ENCODE data around the gene OSBPL6. TPM values are rescaled to one million over a fixed set of nuclear protein-coding genes. Genes with fewer than 3 reads are reported as not detected.

The OSBPL6 gene
- total and polyA plus RNA-seq, 4 donors, result 1.3 to 3.3 (median 2.2) TPM

DNA sequence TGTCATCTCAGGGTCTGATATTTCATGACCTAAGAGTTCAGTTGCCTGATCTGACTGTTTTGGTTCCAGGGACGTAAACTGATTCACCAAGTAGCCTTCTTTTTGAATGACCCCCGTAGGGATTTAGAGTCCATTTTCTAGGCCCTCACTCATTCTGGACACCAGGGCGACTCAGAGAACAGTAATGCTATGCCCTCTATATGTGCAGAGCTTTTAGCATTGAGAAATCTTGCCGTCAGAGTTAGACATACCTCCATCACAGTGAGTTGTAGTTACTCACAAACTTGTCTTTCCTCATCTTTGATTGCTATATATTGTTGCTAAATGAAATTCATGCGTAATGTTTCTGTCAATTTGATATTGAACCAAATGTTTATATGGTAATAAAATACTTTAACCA is 92.3 kb downstream of the OSBPL6 start:
- H3K4me3 ChIP-seq (ENCODE audit: low read depth in 1 of 3, low read length in 3 of 3), result no peak overlapping the region
- H3K4me1 ChIP-seq (ENCODE audit: control insufficient read depth in 4 of 4, insufficient read depth in 4 of 4, low read length in 3 of 4), result peaks cover 0 to 6% (median 0%) of the 10 kb centered on the region in 4 donors
- no peaks in the 10 kb centered on the region for H3K27me3 ChIP-seq (ENCODE audit: control insufficient read depth in 4 of 4, insufficient read depth in 4 of 4, low read length in 3 of 4)
- 75% methylated on average over 5 of the region's 5 CpGs for WGBS
- no peak for DNase-seq (ENCODE audit: low spot score)
- no peak overlapping the region for H3K9ac ChIP-seq (ENCODE audit: low read depth in 1 of 2, low read length in 2 of 2)
- H3K27ac ChIP-seq (ENCODE audit: low read depth in 1 of 2, low read length in 2 of 2), result no peak overlapping the region
- H3K36me3 ChIP-seq (ENCODE audit: control insufficient read depth in 4 of 4, insufficient read depth in 3 of 4, low read depth in 1 of 4, low read length in 3 of 4), result no peaks in the 10 kb centered on the region
- H3K9me3 ChIP-seq (ENCODE audit: control insufficient read depth in 4 of 4, low read length in 3 of 4), result no peaks in the 10 kb centered on the region
- no peak for TF ChIP-seq HNF4G (IDR thresholded peaks at IDR 0.05)
- TF ChIP-seq, protein P1, sequence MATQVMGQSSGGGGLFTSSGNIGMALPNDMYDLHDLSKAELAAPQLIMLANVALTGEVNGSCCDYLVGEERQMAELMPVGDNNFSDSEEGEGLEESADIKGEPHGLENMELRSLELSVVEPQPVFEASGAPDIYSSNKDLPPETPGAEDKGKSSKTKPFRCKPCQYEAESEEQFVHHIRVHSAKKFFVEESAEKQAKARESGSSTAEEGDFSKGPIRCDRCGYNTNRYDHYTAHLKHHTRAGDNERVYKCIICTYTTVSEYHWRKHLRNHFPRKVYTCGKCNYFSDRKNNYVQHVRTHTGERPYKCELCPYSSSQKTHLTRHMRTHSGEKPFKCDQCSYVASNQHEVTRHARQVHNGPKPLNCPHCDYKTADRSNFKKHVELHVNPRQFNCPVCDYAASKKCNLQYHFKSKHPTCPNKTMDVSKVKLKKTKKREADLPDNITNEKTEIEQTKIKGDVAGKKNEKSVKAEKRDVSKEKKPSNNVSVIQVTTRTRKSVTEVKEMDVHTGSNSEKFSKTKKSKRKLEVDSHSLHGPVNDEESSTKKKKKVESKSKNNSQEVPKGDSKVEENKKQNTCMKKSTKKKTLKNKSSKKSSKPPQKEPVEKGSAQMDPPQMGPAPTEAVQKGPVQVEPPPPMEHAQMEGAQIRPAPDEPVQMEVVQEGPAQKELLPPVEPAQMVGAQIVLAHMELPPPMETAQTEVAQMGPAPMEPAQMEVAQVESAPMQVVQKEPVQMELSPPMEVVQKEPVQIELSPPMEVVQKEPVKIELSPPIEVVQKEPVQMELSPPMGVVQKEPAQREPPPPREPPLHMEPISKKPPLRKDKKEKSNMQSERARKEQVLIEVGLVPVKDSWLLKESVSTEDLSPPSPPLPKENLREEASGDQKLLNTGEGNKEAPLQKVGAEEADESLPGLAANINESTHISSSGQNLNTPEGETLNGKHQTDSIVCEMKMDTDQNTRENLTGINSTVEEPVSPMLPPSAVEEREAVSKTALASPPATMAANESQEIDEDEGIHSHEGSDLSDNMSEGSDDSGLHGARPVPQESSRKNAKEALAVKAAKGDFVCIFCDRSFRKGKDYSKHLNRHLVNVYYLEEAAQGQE (IDR thresholded peaks at IDR 0.05), result no peak
- no peak for TF ChIP-seq YY1 (IDR thresholded peaks at IDR 0.05)
- TF ChIP-seq SP1 (IDR thresholded peaks at IDR 0.05), result no peak
- TF ChIP-seq HNF4A (conservative IDR thresholded peaks at IDR 0.05), result no peak
- no peak for TF ChIP-seq RXRA (IDR thresholded peaks at IDR 0.05)
- TF ChIP-seq, protein P2, sequence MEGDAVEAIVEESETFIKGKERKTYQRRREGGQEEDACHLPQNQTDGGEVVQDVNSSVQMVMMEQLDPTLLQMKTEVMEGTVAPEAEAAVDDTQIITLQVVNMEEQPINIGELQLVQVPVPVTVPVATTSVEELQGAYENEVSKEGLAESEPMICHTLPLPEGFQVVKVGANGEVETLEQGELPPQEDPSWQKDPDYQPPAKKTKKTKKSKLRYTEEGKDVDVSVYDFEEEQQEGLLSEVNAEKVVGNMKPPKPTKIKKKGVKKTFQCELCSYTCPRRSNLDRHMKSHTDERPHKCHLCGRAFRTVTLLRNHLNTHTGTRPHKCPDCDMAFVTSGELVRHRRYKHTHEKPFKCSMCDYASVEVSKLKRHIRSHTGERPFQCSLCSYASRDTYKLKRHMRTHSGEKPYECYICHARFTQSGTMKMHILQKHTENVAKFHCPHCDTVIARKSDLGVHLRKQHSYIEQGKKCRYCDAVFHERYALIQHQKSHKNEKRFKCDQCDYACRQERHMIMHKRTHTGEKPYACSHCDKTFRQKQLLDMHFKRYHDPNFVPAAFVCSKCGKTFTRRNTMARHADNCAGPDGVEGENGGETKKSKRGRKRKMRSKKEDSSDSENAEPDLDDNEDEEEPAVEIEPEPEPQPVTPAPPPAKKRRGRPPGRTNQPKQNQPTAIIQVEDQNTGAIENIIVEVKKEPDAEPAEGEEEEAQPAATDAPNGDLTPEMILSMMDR (IDR thresholded peaks at IDR 0.05; ENCODE audit: low read depth, low read length, missing input control), result no peak
- TF ChIP-seq FOXA1 (IDR thresholded peaks at IDR 0.05), result no peak
- TF ChIP-seq, protein P3, sequence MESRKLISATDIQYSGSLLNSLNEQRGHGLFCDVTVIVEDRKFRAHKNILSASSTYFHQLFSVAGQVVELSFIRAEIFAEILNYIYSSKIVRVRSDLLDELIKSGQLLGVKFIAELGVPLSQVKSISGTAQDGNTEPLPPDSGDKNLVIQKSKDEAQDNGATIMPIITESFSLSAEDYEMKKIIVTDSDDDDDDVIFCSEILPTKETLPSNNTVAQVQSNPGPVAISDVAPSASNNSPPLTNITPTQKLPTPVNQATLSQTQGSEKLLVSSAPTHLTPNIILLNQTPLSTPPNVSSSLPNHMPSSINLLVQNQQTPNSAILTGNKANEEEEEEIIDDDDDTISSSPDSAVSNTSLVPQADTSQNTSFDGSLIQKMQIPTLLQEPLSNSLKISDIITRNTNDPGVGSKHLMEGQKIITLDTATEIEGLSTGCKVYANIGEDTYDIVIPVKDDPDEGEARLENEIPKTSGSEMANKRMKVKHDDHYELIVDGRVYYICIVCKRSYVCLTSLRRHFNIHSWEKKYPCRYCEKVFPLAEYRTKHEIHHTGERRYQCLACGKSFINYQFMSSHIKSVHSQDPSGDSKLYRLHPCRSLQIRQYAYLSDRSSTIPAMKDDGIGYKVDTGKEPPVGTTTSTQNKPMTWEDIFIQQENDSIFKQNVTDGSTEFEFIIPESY (IDR thresholded peaks at IDR 0.05), result no peak
- TF ChIP-seq, protein P4, sequence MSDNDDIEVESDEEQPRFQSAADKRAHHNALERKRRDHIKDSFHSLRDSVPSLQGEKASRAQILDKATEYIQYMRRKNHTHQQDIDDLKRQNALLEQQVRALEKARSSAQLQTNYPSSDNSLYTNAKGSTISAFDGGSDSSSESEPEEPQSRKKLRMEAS (IDR thresholded peaks at IDR 0.05), result no peak
- TF ChIP-seq, protein P5, sequence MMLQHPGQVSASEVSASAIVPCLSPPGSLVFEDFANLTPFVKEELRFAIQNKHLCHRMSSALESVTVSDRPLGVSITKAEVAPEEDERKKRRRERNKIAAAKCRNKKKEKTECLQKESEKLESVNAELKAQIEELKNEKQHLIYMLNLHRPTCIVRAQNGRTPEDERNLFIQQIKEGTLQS (IDR thresholded peaks at IDR 0.05), result no peak
- TF ChIP-seq EGR1 (IDR thresholded peaks at IDR 0.05; ENCODE audit: low read depth in 2 of 2), result no peak
- TF ChIP-seq NR2F2 (IDR thresholded peaks at IDR 0.05), result no peak
- no peak for TF ChIP-seq FOXA2 (IDR thresholded peaks at IDR 0.05)

DNA sequence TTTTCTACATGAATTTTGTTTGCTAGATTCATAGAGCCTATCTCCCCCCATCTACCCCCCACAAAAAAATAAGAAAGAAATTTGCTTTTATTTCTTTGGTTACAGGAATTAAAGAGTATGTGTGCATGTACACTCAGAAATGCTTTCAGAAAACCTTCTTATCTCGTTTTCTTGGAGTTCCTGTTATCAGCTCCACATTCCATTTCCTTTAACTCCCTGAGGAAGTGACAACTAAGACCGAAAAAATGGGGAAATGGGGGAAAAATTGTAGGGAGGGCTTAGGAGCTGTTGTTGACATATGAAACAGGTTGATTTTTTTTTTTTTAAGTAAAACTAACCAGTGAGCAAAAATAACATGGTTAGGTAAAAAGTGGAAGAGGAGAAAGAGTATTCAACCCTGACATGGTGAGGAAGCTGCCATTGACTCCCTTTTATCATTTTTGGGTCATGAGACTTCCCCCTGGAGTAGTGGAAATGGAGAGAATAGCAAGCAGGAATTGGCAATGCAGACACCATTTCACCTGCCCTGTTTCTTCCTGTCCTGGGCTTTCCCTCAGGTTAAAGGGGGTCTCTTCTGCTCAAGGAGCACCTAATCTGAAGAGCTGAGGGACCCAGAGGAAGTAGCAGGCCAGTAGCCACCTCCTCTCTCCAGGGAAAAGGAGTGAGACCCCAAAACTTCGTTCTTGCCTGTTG is 93.5 kb downstream of the OSBPL6 start:
- no peaks in the 10 kb centered on the region for H3K36me3 ChIP-seq (ENCODE audit: control insufficient read depth in 4 of 4, insufficient read depth in 3 of 4, low read depth in 1 of 4, low read length in 3 of 4)
- no peak overlapping the region for H3K4me3 ChIP-seq (ENCODE audit: low read depth in 1 of 3, low read length in 3 of 3)
- H3K9ac ChIP-seq (ENCODE audit: low read depth in 1 of 2, low read length in 2 of 2), result no peak overlapping the region
- TF ChIP-seq, protein P1 (IDR thresholded peaks at IDR 0.05), result no peak
- TF ChIP-seq EGR1 (IDR thresholded peaks at IDR 0.05; ENCODE audit: low read depth in 2 of 2), result no peak
- TF ChIP-seq, protein P4 (IDR thresholded peaks at IDR 0.05), result no peak
- no peak for DNase-seq (ENCODE audit: low spot score)
- no peak overlapping the region for H3K27ac ChIP-seq (ENCODE audit: low read depth in 1 of 2, low read length in 2 of 2)
- WGBS, result 72% methylated on average over 3 of the region's 3 CpGs
- H3K9me3 ChIP-seq (ENCODE audit: control insufficient read depth in 4 of 4, low read length in 3 of 4), result no peaks in the 10 kb centered on the region
- no peaks in the 10 kb centered on the region for H3K4me1 ChIP-seq (ENCODE audit: control insufficient read depth in 4 of 4, insufficient read depth in 4 of 4, low read length in 3 of 4)
- no peaks in the 10 kb centered on the region for H3K27me3 ChIP-seq (ENCODE audit: control insufficient read depth in 4 of 4, insufficient read depth in 4 of 4, low read length in 3 of 4)

All from liver (tissue), 9 donors.